Measurements from ENCODE around the gene OTOF. TPM values are rescaled to one million over a fixed set of nuclear protein-coding genes. Genes with fewer than 3 reads are reported as not detected.

The OTOF gene
- total RNA-seq, 1 donor from 2014 or later = not detected

- no peak overlapping the region for H3K4me3 ChIP-seq
- no peaks in the 10 kb centered on the region for H3K36me3 ChIP-seq
- no peaks in the 10 kb centered on the region for H3K4me1 ChIP-seq
- no peaks in the 10 kb centered on the region for H3K27me3 ChIP-seq
- no peak overlapping the region for H3K27ac ChIP-seq
- peak in 1 of 2 donors; percentile 56 for DNase-seq (ENCODE audit: low spot score in 2 of 2)
- peak in 2 of 3 experiments; percentile 10 to 24 for TF ChIP-seq CTCF (IDR thresholded peaks at IDR 0.05)
- intact Hi-C loops (cut with DNase I) = no loop called here
- H3K9me3 ChIP-seq = no peaks in the 10 kb centered on the region
Measured at GRCh38 chr2:26462511-26463243, 15.2 kb downstream of the OTOF start.

GRCh38 chr2:26462100-26462499, 15.8 kb downstream of the OTOF start:
- no peaks in the 10 kb centered on the region for H3K9me3 ChIP-seq
- no peaks in the 10 kb centered on the region for H3K4me1 ChIP-seq
- peak in 1 of 2 donors; percentile 57 for DNase-seq (ENCODE audit: low spot score in 2 of 2)
- intact Hi-C loops (cut with DNase I) = no loop called here
- no peak overlapping the region for H3K4me3 ChIP-seq
- no peaks in the 10 kb centered on the region for H3K36me3 ChIP-seq
- H3K27ac ChIP-seq = no peak overlapping the region
- TF ChIP-seq CTCF (IDR thresholded peaks at IDR 0.05) = no peak
- no peaks in the 10 kb centered on the region for H3K27me3 ChIP-seq

GRCh38 chr2:26461601-26462023, 16.3 kb downstream of the OTOF start:
- H3K36me3 ChIP-seq = no peaks in the 10 kb centered on the region
- no peaks in the 10 kb centered on the region for H3K4me1 ChIP-seq
- intact Hi-C loops (cut with DNase I) = no loop called here
- TF ChIP-seq CTCF (IDR thresholded peaks at IDR 0.05) = no peak
- peak in 1 of 2 donors; percentile 59 for DNase-seq (ENCODE audit: low spot score in 2 of 2)
- no peak overlapping the region for H3K27ac ChIP-seq
- no peaks in the 10 kb centered on the region for H3K27me3 ChIP-seq
- no peaks in the 10 kb centered on the region for H3K9me3 ChIP-seq
- H3K4me3 ChIP-seq = no peak overlapping the region

GRCh38 chr2:26460613-26461031, 17.3 kb downstream of the OTOF start:
- Histone ChIP-seq H3K27ac (no peak overlapping the region), H3K4me1 (no peaks in the 10 kb centered on the region), H3K4me3 (no peak overlapping the region), H3K9me3 (no peaks in the 10 kb centered on the region), H3K27me3 (no peaks in the 10 kb centered on the region), H3K36me3 (no peaks in the 10 kb centered on the region)
- intact Hi-C loops (cut with DNase I) = no loop called here
- DNase-seq (ENCODE audit: low spot score in 2 of 2) = peak in 1 of 2 donors; percentile 55
- TF ChIP-seq CTCF (IDR thresholded peaks at IDR 0.05) = no peak

- Histone ChIP-seq H3K27me3 (no peaks in the 10 kb centered on the region), H3K27ac (no peak overlapping the region), H3K36me3 (no peaks in the 10 kb centered on the region), H3K4me1 (no peaks in the 10 kb centered on the region), H3K9me3 (no peaks in the 10 kb centered on the region), H3K4me3 (no peak overlapping the region)
- TF ChIP-seq CTCF (IDR thresholded peaks at IDR 0.05) = no peak
- intact Hi-C loops (cut with DNase I) = no loop called here
- DNase-seq (ENCODE audit: low spot score in 2 of 2) = peak in 1 of 2 donors; percentile 47
Measured at GRCh38 chr2:26459991-26460612, 17.8 kb downstream of the OTOF start.
